Adrenal gland (tissue), 5 donors: Measurements from ENCODE around the gene ARHGAP31.

Source experiments
- CTCF ChIP-seq, 6 experiments: fragments of 450-650 bp in 4 of 6; fragments of 200-600 bp in 2 of 6; sonication (generic) in 1 of 6; IDR thresholded peaks; 1 replicate in 5 of 6; 2 replicates in 1 of 6; pipeline versions ENCODE4 v1.5.1 to v1.8.0; 2016 to 2021; ENCODE audit warnings: antibody characterized with exemption in 6 of 6, mild to moderate bottlenecking in 2 of 6, moderate library complexity in 1 of 6
- POLR2A ChIP-seq, 2 donors: fragments of 450-650 bp; IDR thresholded peaks; one replicate each; pipeline ENCODE4 v1.6.1; 2017; ENCODE audit warnings: antibody characterized with exemption in 2 of 2, mild to moderate bottlenecking in 2 of 2, moderate library complexity in 1 of 2
- donor health status: DM: no; HTN: no; CAD: no.

- TF ChIP-seq CTCF (IDR thresholded peaks at IDR 0.05): no peak
- peak; percentile 51 to 68 for TF ChIP-seq POLR2A (IDR thresholded peaks at IDR 0.05)
Observed at GRCh38 chr3:119322835-119323722, 28.9 kb downstream of the ARHGAP31 start.
